Measurements from ENCODE around the gene FEZ2. TPM values are rescaled to one million over a fixed set of nuclear protein-coding genes. Genes with fewer than 3 reads are reported as not detected.
A peak's percentile ranks its signal among the peaks of the same experiment; 100 is the strongest.

Gene FEZ2
- total and polyA plus RNA-seq, 2 of the 13 experiments (the other 11 are each of a cell fraction or from before 2014, with no cell fraction given) = 42.5 to 59.1 TPM

DNA sequence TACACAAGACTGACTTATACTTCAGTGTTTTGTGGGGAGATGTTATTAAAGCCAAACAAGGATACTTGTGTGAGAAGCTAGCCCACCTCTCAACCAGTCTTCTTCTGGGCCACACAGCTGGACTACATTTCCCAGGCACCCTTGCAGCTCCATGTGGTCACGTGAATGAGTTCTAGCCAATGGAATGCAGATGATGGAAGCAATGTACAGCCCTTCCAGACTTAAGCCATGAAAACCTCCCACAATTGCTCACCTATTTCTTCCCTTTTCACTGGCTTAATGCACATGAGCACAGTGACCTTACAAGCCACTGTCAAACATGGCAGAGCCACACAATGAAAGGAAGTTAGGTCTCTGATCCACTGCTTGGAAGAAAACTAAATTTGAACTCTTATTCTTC lies 20.4 kb upstream of the FEZ2 start (continued):
- TF ChIP-seq ZNF557 (CRISPR knock-in tag; IDR thresholded peaks at IDR 0.05) = no peak
- TF ChIP-seq SOX6 (IDR thresholded peaks at IDR 0.05) = no peak
- 0 out of 2 replicates have a peak, but pooled peaks have one; percentile 8 for TF ChIP-seq SOX6 (CRISPR knock-in tag; IDR thresholded peaks at IDR 0.05)
- TF ChIP-seq BHLHE40 (IDR thresholded peaks at IDR 0.05; ENCODE audit: low read length) = 0 out of 2 replicates have a peak, but pooled peaks have one; percentile 34
- no peak for TF ChIP-seq ZNF326 (CRISPR knock-in tag; IDR thresholded peaks at IDR 0.05; ENCODE audit: borderline replicate concordance)
- TF ChIP-seq ZFP62 (CRISPR knock-in tag; IDR thresholded peaks at IDR 0.05) = no peak
- TF ChIP-seq, protein P1, sequence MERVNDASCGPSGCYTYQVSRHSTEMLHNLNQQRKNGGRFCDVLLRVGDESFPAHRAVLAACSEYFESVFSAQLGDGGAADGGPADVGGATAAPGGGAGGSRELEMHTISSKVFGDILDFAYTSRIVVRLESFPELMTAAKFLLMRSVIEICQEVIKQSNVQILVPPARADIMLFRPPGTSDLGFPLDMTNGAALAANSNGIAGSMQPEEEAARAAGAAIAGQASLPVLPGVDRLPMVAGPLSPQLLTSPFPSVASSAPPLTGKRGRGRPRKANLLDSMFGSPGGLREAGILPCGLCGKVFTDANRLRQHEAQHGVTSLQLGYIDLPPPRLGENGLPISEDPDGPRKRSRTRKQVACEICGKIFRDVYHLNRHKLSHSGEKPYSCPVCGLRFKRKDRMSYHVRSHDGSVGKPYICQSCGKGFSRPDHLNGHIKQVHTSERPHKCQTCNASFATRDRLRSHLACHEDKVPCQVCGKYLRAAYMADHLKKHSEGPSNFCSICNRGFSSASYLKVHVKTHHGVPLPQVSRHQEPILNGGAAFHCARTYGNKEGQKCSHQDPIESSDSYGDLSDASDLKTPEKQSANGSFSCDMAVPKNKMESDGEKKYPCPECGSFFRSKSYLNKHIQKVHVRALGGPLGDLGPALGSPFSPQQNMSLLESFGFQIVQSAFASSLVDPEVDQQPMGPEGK (CRISPR knock-in tag; IDR thresholded peaks at IDR 0.05) = no peak
- TF ChIP-seq ATM (IDR thresholded peaks at IDR 0.05; ENCODE audit: borderline replicate concordance) = no peak
- no peak for TF ChIP-seq U2AF1 (optimal IDR thresholded peaks at IDR 0.05; ENCODE audit: low read depth, low read length)
- no peak for TF ChIP-seq POLR2A (IDR thresholded peaks at IDR 0.05; ENCODE audit: insufficient read depth in 1 of 2, low read depth in 2 of 2, low read length in 2 of 2)
- TF ChIP-seq TBX2 (CRISPR knock-in tag; IDR thresholded peaks at IDR 0.05; ENCODE audit: borderline replicate concordance) = no peak
- no peak for TF ChIP-seq ZFP1 (CRISPR knock-in tag; IDR thresholded peaks at IDR 0.05)
- TF ChIP-seq ZBTB7A (CRISPR knock-in tag; IDR thresholded peaks at IDR 0.05) = no peak
- TF ChIP-seq CENPX (CRISPR knock-in tag; IDR thresholded peaks at IDR 0.05) = no peak
- no peak for TF ChIP-seq RFX3 (CRISPR knock-in tag; IDR thresholded peaks at IDR 0.05)
- no peak for TF ChIP-seq RFX1 (IDR thresholded peaks at IDR 0.05)
- peak; percentile 10 for TF ChIP-seq YY1 (IDR thresholded peaks at IDR 0.05; ENCODE audit: insufficient read depth, insufficient replicate concordance, low read depth, low read length)
- no peak for TF ChIP-seq CBX2 (IDR thresholded peaks at IDR 0.05; ENCODE audit: low read depth, low read length)
- no peak for TF ChIP-seq CBX2 (CRISPR knock-in tag; IDR thresholded peaks at IDR 0.05; ENCODE audit: low read depth)
- TF ChIP-seq FOSL2 (CRISPR knock-in tag; IDR thresholded peaks at IDR 0.05) = no peak
- TF ChIP-seq ARNT (IDR thresholded peaks at IDR 0.05) = no peak
- TF ChIP-seq MTF2 (CRISPR knock-in tag; IDR thresholded peaks at IDR 0.05; ENCODE audit: borderline replicate concordance) = no peak
- TF ChIP-seq ZSCAN25 (CRISPR knock-in tag; IDR thresholded peaks at IDR 0.05) = no peak
- no peak for TF ChIP-seq SAFB2 (CRISPR knock-in tag; IDR thresholded peaks at IDR 0.05; ENCODE audit: borderline replicate concordance, low read depth)
- no peak for TF ChIP-seq ZSCAN12 (CRISPR knock-in tag; IDR thresholded peaks at IDR 0.05)
- no peak for TF ChIP-seq ZNF296 (CRISPR knock-in tag; conservative IDR thresholded peaks at IDR 0.05)
- TF ChIP-seq HOXA5 (CRISPR knock-in tag; IDR thresholded peaks at IDR 0.05) = no peak
- no peak for TF ChIP-seq NBN (conservative IDR thresholded peaks at IDR 0.05)
- no peak for TF ChIP-seq SIN3A (IDR thresholded peaks at IDR 0.05; ENCODE audit: borderline replicate concordance, low read depth, low read length)
- TF ChIP-seq HES4 (CRISPR knock-in tag; IDR thresholded peaks at IDR 0.05; ENCODE audit: borderline replicate concordance) = no peak
- TF ChIP-seq ZNF749 (CRISPR knock-in tag; IDR thresholded peaks at IDR 0.05; ENCODE audit: borderline replicate concordance) = no peak
- TF ChIP-seq RFXAP (CRISPR knock-in tag; IDR thresholded peaks at IDR 0.05; ENCODE audit: borderline replicate concordance) = 0 out of 2 replicates have a peak, but pooled peaks have one; percentile 26
- TF ChIP-seq, protein P2, sequence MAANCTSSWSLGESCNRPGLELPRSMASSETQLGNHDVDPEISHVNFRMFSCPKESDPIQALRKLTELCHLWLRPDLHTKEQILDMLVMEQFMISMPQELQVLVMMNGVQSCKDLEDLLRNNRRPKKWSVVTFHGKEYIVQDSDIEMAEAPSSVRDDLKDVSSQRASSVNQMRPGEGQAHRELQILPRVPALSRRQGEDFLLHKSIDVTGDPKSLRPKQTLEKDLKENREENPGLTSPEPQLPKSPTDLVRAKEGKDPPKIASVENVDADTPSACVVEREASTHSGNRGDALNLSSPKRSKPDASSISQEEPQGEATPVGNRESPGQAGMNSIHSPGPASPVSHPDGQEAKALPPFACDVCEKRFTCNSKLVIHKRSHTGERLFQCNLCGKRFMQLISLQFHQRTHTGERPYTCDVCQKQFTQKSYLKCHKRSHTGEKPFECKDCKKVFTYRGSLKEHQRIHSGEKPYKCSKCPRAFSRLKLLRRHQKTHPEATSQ (CRISPR knock-in tag; IDR thresholded peaks at IDR 0.05; ENCODE audit: borderline replicate concordance) = no peak
